Tibial nerve (tissue), 4 donors: ENCODE data around the gene RHBG.

Experiments used
- CTCF ChIP-seq, 5 experiments: fragments of 200-600 bp in 3 of 5; fragments of 450-650 bp in 2 of 5; sonication (generic) in 3 of 5; IDR thresholded peaks; one replicate each; pipeline ENCODE4 v1.5.1; 2016 to 2019; ENCODE audit warnings: antibody characterized with exemption in 5 of 5, mild to moderate bottlenecking in 3 of 5, moderate library complexity in 2 of 5
- EP300 ChIP-seq, 2 donors: sonication (generic); formaldehyde crosslinking; IDR thresholded peaks; one replicate each; pipeline ENCODE4 v1.6.1; 2017; ENCODE audit warnings: antibody characterized with exemption in 2 of 2, mild to moderate bottlenecking in 1 of 2

GRCh38 chr1:156346636-156347035 lies 22.4 kb upstream of the RHBG start:
- TF ChIP-seq CTCF (IDR thresholded peaks at IDR 0.05) (no peak), EP300 (IDR thresholded peaks at IDR 0.05) (no peak)
